Right lung (tissue), 5 donors: ENCODE data around the gene GTF2IRD1. TPM values are rescaled to one million over a fixed set of nuclear protein-coding genes. Genes with fewer than 3 reads are reported as not detected.
"Not testable (repeated sequence)": the region's sequence is repeated elsewhere in the genome, so short reads cannot be mapped to it uniquely, and the experiment has no call there.

ENCODE experiments used
- DNase-seq, 2 donors: peaks; one replicate each; pipeline ENCODE4 v3.0.0-alpha.2; 2013
- polyA plus RNA-seq, 5 donors: library from polyadenylated mRNA; unstranded; fragments of 120-200 nt; gene quantifications; one replicate each; pipeline versions ENCODE4 v1.2.1 to v1.2.3, GENCODE V29; 2013; ENCODE audit warnings: inconsistent platforms in 1 of 5, low replicate concordance in 1 of 5; ENCODE audit not compliant: insufficient read length in 5 of 5, insufficient read depth in 1 of 5

The GTF2IRD1 gene
- polyA plus RNA-seq, 5 donors, result 28.0 to 35.6 (median 33.1) TPM

- DNase-seq, result peak; percentile 41 to 42
Observed at GRCh38 chr7:74511345-74511744, 57.6 kb downstream of the GTF2IRD1 start.

- no peak for DNase-seq
Observed at GRCh38 chr7:74512762-74513161, 59.1 kb downstream of the GTF2IRD1 start.

- DNase-seq, result no peak
Observed at GRCh38 chr7:74514131-74514591, 60.5 kb downstream of the GTF2IRD1 start.

GRCh38 chr7:74515276-74515675, 61.6 kb downstream of the GTF2IRD1 start:
- no peak for DNase-seq

- no peak for DNase-seq
Observed at GRCh38 chr7:74516214-74516613, 62.5 kb downstream of the GTF2IRD1 start.

- DNase-seq, result no peak
Observed at GRCh38 chr7:74518041-74518440, 64.3 kb downstream of the GTF2IRD1 start.

GRCh38 chr7:74518654-74519053, 64.9 kb downstream of the GTF2IRD1 start:
- no peak for DNase-seq

- no peak for DNase-seq
Observed at GRCh38 chr7:74519395-74519794, 65.7 kb downstream of the GTF2IRD1 start.

- DNase-seq, result no peak
Observed at GRCh38 chr7:74521855-74522254, 68.1 kb downstream of the GTF2IRD1 start.

- no peak for DNase-seq
Observed at GRCh38 chr7:74522281-74522905, 68.7 kb downstream of the GTF2IRD1 start.

- DNase-seq, result no peak
Observed at GRCh38 chr7:74523015-74523414, 69.3 kb downstream of the GTF2IRD1 start.

- DNase-seq, result no peak
Observed at GRCh38 chr7:74525140-74525539, 71.4 kb downstream of the GTF2IRD1 start.

- DNase-seq, result no peak
Observed at GRCh38 chr7:74525881-74526280, 72.2 kb downstream of the GTF2IRD1 start.

- DNase-seq, result no peak
Observed at GRCh38 chr7:74526780-74527179, 73.1 kb downstream of the GTF2IRD1 start.

- no peak for DNase-seq
Observed at GRCh38 chr7:74527842-74528241, 74.1 kb downstream of the GTF2IRD1 start.

- DNase-seq, result not testable (repeated sequence)
Observed at GRCh38 chr7:74528773-74529172, 75.1 kb downstream of the GTF2IRD1 start.

GRCh38 chr7:74535951-74536356, 82.2 kb downstream of the GTF2IRD1 start:
- DNase-seq, result no peak

- not testable (repeated sequence) for DNase-seq
Observed at GRCh38 chr7:74541937-74542336, 88.2 kb downstream of the GTF2IRD1 start.

- peak; percentile 48 to 53 for DNase-seq
Observed at GRCh38 chr7:74542558-74543117, 88.9 kb downstream of the GTF2IRD1 start.

- DNase-seq, result no peak
Observed at GRCh38 chr7:74544706-74545469, 91.2 kb downstream of the GTF2IRD1 start.

- DNase-seq, result no peak
Observed at GRCh38 chr7:74545921-74546320, 92.2 kb downstream of the GTF2IRD1 start.

- DNase-seq, result not testable (repeated sequence)
Observed at GRCh38 chr7:74553596-74554012, 99.9 kb downstream of the GTF2IRD1 start.

GRCh38 chr7:74554178-74554577, 100.5 kb downstream of the GTF2IRD1 start:
- DNase-seq, result no peak
